AG09319 (cell line): ENCODE measurements around the gene AAGAB.

Source experiments
- DNase-seq: peaks from one replicate; pipeline ENCODE4 v3.0.0-alpha.2; 2010; ENCODE audit warnings: low read depth; ENCODE audit errors: extremely low read depth
- CTCF ChIP-seq: IDR thresholded peaks from 2 replicates; pipeline ENCODE4 v1.5.1; 2011; ENCODE audit warnings: low read depth, mild to moderate bottlenecking, inconsistent platforms, low read length, moderate library complexity

Gene AAGAB

DNA sequence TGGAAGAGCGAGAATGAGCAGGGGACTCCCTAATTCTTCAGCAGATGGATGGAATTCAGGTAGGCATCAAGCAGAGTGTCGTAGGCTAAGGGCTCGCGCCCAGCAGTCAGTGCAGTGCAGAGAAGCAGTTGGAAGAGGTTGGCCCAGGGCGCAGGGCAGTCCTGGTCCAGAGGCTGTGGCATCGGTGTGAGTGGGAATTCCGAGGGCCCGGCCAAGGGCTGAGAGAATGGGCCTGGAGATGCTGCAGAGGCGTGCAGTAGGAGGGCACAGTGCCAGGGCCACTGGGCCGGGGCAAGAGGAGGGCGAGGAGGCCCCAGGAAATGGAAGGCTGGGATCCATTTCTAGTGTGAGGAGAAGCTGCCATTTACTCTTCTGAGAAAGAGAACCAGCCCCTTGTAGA is 74.4 kb downstream of the AAGAB start:
- TF ChIP-seq CTCF: no peak
- no peak for DNase-seq

- no peak for TF ChIP-seq CTCF
- DNase-seq: no peak
These were observed 75.0 kb downstream of the AAGAB start for GRCh38 chr15:67179411-67179995.

- DNase-seq: peak; percentile 80
- TF ChIP-seq CTCF: no peak
These were observed 75.8 kb downstream of the AAGAB start for GRCh38 chr15:67178569-67179210.

DNA sequence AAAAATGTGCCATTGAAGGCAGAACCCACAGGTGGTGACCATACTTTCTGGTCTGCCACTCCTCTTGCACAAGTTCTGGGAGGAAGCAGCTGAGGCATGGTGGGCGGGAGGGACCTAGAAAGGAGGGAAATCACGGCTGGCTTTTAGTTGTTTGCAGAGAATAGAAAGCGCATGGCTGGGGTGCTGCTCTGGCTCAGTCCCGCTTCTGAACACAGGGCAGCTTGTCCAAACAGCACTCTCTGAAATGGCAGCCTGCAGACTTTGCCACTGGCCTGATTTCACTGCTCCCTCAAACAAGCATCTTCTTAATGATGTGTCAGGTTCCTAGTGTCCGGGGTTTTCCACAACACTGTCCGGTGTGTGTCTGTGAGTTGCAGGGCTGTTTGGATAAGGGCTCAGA is 76.7 kb downstream of the AAGAB start:
- DNase-seq: no peak
- no peak for TF ChIP-seq CTCF

DNA sequence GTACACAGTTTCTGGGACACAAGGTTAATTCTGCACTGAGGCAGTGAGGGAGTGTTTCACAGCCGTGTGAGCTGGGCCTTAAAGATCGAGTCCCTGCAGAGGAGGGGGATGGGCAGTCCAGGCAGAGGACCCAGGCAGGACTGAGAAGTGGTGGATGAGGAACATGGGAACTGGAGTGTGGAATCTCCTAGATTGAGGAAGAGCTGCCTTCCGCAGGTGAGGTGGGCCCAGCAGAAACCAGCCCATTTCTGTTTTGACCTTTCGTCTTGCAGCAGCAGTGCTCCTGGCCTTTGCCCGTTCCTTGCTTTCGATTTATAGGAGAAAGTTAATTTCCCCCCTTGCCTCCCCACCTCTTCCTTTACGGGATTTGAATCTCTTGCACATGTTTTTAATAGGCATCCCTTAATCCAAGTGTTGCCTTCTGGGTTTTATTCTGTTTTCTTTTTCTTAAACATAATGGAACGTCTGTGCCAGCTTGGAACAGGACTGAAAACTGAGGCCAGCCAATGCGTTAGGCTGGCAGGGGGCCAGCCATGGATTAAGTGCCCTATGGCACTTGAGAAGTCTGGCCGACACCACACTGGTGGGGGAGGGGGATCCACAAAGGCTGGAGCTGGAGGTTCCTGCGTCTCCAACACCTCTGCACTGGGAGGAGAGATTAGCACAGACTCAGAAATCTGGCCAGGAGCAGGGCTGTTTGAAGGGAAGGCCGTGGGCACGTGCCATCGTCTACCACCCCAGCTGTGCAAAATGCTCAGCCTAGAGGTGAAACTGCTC is 78.1 kb downstream of the AAGAB start:
- no peak for TF ChIP-seq CTCF
- no peak for DNase-seq

DNA sequence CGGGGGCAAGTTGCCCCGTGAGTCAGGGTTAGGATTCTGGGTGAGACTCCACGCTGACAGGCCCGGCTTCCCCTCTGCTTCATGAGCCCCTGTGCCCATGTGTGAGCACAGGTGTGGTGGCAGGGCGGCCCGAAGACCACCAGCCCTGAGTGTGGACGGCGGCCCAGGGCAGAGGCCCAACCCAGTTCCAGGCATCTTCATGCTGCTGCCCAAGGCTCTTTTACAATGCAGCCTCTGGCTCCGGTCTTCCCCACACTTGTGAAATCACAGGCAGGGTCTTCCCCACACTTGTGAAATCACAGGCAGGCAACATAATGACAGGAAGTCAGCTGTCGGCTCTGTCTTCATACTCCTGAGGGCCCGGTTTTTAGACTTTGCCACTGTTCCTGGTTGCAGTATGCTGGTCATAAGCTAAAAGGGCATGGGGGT is 78.8 kb downstream of the AAGAB start:
- peak; percentile 52 for DNase-seq
- TF ChIP-seq CTCF: no peak
